GM18861 (cell line): Measurements from ENCODE around the gene PICALM.
"Not testable (repeated sequence)": the region's sequence is repeated elsewhere in the genome, so short reads cannot be mapped to it uniquely, and the experiment has no call there.

Experiments
- ATAC-seq: cut with Tn5 transposase; IDR thresholded peaks from one replicate; pipeline ENCODE4 v1.9.1; 2021; ENCODE audit not compliant: unreplicated experiment

Gene PICALM, protein sequence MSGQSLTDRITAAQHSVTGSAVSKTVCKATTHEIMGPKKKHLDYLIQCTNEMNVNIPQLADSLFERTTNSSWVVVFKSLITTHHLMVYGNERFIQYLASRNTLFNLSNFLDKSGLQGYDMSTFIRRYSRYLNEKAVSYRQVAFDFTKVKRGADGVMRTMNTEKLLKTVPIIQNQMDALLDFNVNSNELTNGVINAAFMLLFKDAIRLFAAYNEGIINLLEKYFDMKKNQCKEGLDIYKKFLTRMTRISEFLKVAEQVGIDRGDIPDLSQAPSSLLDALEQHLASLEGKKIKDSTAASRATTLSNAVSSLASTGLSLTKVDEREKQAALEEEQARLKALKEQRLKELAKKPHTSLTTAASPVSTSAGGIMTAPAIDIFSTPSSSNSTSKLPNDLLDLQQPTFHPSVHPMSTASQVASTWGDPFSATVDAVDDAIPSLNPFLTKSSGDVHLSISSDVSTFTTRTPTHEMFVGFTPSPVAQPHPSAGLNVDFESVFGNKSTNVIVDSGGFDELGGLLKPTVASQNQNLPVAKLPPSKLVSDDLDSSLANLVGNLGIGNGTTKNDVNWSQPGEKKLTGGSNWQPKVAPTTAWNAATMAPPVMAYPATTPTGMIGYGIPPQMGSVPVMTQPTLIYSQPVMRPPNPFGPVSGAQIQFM

DNA sequence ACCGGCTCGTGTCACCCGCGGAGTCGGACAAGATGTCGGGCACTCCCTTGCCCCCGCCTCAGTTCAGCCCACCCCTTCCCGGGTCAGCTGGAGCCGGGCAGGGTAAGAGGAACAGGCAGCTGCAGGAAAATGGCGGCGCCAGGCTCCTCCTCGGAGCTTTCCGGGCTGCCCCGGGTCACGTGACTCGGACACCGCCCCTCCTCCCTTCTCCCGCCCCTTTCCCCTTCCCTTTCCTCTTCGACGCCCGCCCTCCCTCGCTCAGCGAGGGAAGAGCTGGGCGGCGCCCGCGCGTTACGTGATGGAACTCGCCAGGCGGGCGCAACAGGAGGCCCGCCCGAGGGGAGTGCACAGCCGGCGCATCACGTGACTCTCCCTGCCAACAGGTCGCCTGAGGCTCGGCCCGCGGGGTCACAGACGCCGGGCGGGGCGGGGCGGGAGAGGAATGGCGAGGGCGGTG lies at the start of gene PICALM:
PICALM (minus strand) TSS at position 134 of the 457 bp plus-strand sequence. CDS start 304 bp downstream, outside the sequence.
- peak; percentile 73 for ATAC-seq

DNA sequence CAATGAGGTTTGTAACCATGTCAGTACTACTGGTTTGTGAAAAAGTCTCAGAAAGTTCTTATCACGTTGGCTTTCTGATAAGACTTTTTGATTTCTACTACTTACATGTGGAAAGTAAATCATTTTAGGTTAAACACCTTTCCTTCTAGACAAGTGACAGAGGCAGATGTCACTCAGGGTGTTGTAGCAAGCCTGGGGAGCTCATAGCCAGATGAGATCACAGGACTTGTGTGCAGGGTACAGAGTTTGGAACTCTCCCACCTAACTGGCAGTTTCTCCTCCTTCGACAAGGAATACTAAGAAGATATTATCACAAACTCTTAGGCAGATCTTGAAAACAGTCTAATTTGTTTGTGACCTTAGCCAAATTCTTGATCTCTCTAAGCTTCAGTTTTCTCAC lies 49.4 kb upstream of the PICALM start:
- no peak for ATAC-seq

DNA sequence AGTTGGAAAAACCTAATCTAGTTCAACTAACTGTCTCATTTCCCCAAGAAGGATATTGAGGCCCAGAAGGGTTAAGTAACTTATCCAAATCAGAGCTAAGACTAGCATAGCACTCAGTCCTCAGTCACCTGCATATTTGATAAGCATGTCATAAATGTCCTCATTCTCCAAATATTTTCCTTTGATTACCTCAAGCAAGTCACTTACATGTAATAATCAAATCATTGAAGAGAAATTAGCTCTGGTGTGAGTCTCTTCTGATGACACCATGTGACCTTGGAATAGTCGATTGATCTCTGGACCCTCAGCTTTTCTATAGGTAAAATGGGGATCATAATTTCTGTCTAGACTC lies 48.8 kb upstream of the PICALM start:
- ATAC-seq = no peak

DNA sequence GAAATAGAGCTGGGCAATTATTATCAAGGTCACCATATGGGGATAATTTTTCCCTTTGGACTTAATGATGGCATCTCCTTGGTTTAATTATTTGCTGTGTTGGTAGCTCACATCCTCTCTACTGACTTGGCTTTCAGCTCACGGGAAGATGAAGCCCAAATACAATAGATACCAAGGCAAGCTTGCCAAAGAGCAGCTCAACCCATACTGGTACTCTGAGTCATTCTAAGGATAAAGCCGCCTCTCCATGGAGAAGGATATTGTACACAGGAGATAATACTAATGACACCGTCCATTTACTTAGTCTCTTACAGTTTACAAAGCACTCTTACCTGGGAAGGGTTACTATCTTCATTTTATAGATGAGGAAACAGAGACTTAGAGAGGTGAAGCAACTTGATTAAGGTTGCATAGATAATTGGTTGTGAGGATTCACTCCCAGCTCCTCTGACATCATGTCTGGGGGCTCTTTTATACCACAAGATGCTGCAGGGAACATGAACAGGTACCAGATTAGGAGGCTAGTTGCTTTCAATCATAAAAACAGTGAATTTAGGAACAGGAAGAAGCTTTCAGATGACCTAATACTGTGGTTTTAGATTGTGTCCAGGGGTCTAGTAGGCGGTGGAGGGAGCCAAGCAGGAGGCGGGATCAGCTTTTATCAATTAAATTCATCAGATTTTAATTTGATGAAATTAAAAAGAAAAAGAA lies 48.3 kb upstream of the PICALM start:
- no peak for ATAC-seq

DNA sequence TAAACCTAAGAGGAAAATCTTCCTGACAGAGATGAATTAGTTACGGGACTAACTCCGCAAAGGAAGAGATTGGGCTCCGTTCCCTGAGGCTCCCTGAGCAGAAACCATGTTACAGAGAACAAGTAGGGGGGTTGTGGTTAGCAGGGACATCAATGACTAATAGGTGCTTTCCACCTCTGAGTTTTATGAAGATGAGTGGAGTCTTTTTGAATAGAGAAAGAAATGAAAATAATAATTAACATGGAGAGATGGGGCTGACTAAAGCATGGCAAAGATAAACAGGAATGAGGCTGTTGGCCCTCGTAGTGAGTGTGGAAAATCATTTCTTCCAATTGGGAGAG lies 47.5 kb upstream of the PICALM start:
- ATAC-seq = peak; percentile 68

DNA sequence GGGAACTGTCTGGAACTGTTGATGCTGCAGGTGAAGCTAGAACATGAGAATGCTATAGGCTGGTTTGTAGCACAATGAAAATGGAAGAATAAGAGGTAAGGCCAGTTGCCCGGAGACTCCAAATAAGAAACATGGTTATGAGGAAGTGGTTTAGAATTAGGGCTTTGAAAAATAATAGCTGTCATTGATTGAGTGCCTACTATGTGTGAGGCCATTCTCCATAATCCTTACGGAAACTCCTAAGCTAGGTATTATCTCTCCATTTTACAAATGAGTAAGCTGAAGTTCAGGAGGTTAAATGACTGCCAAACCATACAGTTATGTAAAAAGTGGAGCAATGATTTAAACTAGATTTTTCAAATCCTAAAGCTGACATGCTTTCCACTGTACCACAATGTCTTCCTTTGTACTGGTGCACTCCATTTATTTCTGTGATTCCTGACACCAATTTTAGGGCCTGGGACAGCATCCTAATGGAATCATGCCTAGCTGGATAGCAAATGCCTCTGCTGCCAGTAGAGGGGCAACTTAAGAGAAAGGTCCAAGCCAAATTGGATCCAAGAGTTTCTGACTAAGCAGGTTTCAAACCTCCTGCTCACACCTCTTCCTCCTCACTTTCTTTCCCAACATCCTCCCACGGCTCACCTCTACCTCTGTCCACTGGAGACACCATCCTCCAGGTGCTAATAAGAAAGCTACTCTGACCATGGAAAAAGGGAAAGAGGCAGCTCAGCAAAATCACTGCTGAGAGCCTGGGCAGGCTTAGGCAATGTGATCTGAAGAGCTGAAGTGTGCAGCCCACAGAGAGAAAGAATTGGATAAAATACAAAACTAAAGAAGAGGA lies 46.9 kb upstream of the PICALM start:
- peak; percentile 15 for ATAC-seq

DNA sequence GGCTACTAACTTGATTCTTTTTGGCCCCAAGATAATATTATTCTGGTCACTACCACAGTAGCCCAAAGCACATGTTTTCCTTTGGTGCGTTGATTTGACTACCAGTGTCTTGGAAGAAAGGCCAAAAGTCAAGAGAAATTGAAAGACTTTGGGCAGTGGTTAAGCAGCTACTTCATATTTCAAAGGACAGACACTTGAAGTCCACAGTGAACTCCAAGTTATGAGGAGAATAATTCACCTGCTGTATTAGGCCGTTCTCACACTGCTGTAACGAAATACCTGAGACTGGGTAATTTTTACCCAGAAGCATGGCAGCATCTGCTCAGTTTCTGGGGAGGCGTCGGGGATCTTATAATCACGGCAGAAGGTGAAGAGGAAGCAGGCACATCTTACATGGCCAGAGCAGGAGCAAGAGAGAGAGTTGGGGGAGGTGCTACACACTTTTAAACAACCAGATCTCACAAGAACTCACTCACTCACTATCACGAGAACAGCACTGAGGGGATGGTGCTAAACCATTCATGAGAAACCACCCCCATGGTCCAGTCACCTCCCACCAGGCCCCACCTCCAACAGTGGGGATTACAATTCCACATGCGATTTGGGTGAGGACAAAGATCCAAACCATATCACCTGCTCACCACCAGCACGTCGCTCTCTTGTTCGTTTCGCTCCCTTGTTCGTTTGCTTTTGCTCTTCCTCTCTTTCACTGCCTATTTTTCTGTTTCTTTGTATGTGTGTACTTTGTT lies 40.2 kb upstream of the PICALM start:
- no peak for ATAC-seq

DNA sequence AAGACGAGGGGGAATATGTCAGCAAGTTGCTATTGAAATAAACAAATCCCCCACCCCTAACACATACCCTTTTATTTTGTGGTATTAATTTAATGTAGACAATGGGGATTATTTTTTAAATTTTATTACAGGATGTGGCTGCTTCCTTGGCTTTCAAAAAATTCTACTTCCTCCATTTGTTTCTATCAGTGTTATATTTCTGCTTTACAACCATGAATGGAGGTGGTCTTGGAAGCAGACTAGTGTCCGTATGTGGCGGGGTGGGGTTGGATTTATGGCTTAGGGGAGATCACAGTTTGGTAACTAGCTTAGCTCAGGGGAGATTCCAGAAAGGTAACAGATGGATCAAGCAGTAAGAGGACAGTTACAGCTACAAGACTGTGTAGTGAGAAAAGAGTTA lies 39.3 kb upstream of the PICALM start:
- no peak for ATAC-seq

DNA sequence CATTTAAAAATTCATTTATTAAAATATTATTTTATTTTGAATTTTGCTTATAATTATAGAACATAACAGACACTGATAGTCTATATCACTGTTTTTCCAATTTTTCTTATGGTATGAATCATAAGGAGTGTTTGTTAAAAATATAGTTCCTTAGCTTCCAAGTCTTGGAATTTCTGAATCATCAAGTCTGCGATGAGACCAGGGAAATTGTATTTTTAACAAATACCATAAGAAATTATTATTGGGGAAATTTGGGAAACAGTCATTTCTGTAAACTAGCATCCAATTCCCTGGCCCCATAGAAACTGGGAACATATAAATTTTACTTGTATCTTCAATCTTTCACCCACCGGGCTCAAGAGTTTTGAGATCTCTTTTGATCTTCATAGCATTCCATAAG lies 38.0 kb upstream of the PICALM start:
- ATAC-seq = no peak

DNA sequence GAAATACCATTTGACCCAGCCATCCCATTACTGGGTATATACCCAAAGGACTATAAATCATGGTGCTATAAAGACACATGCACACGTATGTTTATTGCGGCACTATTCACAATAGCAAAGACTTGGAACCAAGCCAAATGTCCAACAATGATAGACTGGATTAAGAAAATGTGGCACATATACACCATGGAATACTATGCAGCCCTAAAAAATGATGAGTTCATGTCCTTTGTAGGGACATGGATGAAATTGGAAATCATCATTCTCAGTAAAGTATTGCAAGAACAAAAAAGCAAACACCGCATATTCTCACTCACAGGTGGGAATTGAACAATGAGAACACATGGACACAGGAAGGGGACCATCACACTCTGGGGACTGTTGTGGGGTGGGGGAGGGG lies 37.1 kb upstream of the PICALM start:
- not testable (repeated sequence) for ATAC-seq

DNA sequence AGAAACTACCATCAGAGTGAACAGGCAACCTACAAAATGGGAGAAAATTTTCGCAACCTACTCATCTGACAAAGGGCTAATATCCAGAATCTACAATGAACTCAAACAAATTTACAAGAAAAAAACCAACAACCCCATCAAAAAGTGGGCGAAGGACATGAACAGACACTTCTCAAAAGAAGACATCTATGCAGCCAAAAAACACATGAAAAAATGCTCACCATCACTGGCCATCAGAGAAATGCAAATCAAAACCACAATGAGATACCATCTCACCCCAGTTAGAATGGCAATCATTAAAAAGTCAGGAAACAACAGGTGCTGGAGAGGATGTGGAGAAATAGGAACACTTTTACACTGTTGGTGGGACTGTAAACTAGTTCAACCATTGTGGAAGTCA lies 36.7 kb upstream of the PICALM start:
- ATAC-seq = not testable (repeated sequence)

DNA sequence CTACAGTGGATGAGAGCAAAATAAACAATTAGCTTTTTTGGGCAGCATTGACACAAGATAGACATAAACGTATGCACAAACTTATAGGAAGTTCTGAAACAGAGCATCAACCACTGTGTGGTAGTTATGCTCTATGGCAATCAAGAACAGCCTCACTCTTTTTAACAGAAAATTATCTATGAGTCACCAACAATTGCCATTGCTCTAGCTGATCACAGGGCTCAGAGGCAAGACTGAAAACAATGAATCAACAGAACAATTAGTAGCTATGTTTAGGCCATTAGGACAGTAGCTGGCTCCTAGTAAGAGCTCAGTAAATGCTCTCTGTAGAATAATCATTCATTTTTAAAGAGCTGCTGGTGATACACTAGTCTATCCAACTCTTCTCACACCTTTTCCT lies 34.9 kb upstream of the PICALM start:
- ATAC-seq = no peak

DNA sequence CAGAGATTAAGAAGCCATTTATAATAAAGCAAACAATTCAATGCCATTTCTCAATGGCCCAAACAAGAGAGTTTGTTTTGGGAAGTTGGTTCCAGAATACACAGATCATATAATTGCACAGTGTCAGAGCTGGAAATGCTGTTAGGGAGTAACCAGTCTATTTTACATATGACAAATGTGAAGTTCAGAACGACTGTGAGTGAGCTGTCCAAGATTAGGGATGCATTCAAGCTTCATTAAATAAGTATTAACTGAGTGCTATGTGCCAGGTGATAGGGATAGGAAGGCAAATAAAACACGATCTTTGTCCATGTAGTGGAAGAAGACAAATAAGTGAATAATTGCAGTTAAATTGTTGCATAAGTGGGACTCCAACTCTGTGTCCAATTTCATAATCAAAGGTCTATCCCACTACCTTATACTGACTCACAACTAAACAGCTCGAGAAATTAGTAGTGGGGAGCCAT lies 33.1 kb upstream of the PICALM start:
- ATAC-seq = no peak

DNA sequence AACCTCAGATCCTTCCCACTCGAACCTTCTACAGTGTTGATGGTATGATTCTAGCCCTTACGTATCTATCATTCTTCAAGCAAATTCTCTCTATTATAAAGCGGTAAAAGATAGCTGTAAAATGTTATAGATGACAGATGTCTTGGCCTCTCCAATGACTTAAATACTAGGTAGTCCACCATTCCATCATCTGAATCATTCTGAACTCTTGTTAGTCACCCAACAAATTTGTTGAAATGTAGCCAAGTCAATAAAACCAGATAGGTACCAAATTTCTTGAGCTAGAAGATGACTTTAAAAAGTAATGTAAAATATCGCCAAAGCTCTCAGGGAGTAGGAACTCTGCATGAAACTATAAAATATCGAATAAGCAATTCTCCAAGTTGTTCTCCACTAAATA lies 32.6 kb upstream of the PICALM start:
- ATAC-seq = no peak

DNA sequence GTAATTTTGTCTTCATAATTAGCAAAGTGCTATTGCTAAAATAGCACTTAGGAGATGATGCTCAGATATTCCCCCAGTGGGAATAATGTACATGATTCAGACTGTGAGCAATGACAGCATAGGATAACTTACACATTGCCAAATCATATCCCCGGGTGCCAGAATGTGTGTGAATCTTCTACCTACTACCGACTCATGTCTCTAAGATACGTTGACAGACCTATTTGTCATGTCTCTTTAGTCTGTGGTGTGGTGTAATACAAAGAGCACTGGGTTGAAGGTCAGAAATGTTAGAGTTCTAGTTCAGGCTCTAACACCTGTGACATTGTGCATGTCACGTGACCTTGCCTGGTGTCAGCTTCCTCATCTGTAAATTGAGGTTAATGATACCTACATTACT lies 31.0 kb upstream of the PICALM start:
- no peak for ATAC-seq

DNA sequence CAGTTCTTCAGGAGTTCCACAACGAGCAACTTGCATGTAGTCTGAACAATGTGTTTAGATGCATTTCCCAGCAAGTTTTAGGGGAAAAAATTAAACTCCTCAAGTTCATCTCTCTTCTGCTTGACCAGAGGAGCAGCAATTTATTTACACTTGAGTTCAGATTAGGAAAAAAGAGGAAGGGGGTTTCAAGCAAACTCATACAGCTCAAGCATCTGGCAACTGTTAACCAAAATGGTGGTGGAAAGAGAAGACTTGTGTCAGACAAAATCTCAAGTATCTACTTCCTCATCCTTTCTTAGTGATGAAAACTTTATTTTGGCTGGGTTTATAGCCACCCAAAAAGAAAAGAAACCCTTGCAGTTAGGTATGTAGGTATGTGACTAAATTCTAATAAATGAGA lies 29.1 kb upstream of the PICALM start:
- ATAC-seq = no peak

DNA sequence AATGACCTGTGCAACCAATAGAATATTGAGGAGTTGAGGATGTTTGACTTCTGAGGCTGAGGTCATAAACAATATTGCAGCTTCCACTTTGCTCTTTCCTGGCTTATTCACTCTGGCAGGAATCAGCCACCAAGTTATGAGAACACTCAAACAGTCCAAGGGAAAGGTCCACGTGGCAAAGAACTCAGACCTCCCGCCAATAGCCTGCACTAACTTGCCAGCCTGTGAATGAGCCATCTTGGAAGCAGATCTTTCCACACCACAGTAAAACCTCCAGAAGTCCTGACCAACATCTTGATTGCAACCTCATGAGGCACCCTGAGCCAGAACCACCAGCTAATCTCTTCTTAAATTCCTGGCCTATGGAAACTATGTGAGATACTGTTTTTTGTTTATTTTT lies 22.7 kb upstream of the PICALM start:
- no peak for ATAC-seq

DNA sequence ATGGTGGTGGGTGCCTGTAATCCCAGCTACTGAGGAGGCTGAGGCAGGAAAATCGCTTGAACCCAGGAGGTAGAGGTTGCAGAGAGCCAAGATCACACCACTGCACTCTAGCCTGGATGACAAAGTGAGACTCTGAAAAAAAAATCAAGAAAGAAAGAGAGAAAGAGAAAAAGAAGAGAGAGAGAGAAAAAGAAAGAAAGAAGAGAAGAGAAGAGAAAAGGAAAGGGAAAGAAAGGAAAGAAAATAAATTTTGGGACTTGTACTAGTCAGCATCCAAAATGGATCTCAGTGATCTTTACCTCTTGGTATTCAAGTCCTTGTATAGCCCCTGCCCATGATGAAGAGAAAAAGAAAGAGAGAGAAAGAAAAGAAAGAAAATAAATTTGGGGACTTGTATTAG lies 22.2 kb upstream of the PICALM start:
- ATAC-seq = no peak

DNA sequence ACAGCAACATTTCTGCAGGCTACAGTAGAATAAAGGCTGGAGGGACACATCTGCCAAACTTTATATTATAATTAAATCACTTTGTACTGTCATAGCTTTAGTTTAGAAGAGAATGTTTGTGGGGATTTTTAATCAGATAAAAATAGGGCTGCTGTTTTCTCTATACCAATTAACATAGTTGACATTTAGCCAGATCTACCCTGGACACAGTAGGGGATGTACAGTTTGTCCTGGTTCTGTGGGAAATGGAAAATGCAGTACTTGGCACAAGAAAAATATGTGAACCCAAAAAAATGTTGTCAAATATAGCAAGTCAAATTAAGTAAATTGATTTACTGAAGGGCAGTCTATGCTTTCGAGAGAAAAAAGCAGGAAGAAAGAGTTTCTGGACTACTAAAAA lies 20.8 kb upstream of the PICALM start:
- ATAC-seq = no peak

DNA sequence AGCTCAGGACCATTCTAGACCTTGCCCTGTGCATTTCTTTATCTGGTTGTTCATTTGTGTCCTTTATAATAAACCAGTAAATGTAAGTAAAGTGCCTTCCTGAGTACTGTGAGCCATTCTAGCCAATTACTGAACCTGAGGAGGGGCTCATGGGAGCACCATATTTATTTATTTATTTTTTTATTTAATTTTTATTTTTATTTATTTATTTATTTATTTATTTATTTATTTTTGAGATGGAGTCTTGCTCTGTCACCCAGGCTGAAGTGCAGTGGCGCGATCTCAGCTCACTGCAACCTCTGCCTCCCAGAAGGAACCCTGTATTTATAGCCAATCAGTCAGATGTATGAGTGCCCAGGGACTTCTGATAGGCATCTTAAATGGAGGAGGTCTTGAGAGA lies 18.8 kb upstream of the PICALM start:
- not testable (repeated sequence) for ATAC-seq
